Neural progenitor cell (in vitro differentiated cells): ENCODE data around the gene OGFOD3.

ENCODE experiments used
- EZH2 ChIP-seq: fragments of 200-600 bp; sonication (generic); IDR thresholded peaks from 2 replicates; pipeline ENCODE4 v1.6.1; 2017; ENCODE audit warnings: antibody characterized with exemption, mild to moderate bottlenecking, moderate library complexity
- EZH2phosphoT487 ChIP-seq: fragments of 200-600 bp; sonication (generic); IDR thresholded peaks from 2 replicates; pipeline ENCODE4 v1.6.1; 2017; ENCODE audit warnings: antibody characterized with exemption
- TF ChIP-seq, protein P1 (sequence below): fragments of 200-600 bp; sonication (generic); IDR thresholded peaks from 2 replicates; pipeline ENCODE4 v1.5.1; 2017; ENCODE audit warnings: antibody characterized with exemption, mild to moderate bottlenecking

DNA sequence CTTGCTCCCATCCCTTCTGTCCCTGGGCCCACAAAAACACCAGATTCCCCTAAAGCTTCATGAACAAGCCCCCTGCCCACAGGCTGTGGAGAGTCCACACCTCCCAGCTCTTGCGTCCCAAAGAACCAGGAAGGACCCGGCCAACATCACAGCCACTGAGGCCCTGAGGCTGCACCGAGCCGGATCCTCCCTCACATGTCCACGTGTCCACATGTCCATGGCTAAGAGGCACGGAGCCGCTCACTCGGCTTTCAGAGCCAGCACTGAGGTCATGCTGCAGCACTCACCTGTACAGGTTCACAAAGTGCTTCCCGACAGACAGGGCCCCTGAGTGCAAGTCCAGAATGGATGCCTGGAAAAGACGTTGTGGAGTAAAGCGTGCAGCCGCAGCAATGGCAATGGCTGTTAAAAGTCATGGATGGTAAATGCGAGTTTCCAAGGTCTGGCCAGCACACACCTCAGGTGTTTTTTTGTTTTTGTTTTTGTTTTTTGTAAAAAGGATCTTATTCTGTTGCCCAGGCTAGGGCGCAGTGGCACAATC is 12.2 kb downstream of the OGFOD3 start:
- TF ChIP-seq, protein P1, sequence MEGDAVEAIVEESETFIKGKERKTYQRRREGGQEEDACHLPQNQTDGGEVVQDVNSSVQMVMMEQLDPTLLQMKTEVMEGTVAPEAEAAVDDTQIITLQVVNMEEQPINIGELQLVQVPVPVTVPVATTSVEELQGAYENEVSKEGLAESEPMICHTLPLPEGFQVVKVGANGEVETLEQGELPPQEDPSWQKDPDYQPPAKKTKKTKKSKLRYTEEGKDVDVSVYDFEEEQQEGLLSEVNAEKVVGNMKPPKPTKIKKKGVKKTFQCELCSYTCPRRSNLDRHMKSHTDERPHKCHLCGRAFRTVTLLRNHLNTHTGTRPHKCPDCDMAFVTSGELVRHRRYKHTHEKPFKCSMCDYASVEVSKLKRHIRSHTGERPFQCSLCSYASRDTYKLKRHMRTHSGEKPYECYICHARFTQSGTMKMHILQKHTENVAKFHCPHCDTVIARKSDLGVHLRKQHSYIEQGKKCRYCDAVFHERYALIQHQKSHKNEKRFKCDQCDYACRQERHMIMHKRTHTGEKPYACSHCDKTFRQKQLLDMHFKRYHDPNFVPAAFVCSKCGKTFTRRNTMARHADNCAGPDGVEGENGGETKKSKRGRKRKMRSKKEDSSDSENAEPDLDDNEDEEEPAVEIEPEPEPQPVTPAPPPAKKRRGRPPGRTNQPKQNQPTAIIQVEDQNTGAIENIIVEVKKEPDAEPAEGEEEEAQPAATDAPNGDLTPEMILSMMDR, result no peak
- TF ChIP-seq EZH2phosphoT487, result no peak
- no peak for TF ChIP-seq EZH2
